Breast epithelium (tissue), 3 donors: ENCODE measurements around the gene ORMDL1.

ENCODE experiments used
- CTCF ChIP-seq, 3 donors: fragments of 450-650 bp; IDR thresholded peaks; one replicate each; pipeline ENCODE4 v1.5.1; 2016 to 2017; ENCODE audit warnings: antibody characterized with exemption in 3 of 3, mild to moderate bottlenecking in 3 of 3, moderate library complexity in 3 of 3
- POLR2AphosphoS5 ChIP-seq, 3 donors: sonication (generic); formaldehyde crosslinking; IDR thresholded peaks; one replicate each; pipeline ENCODE4 v1.6.1; 2017; ENCODE audit warnings: antibody characterized with exemption in 3 of 3

GRCh38 chr2:189829102-189829833, 45.1 kb upstream of the ORMDL1 start:
- TF ChIP-seq POLR2AphosphoS5 (IDR thresholded peaks at IDR 0.05), result no peak
- no peak for TF ChIP-seq CTCF (IDR thresholded peaks at IDR 0.05)
